ENCODE measurements around the gene NDUFA13.

NDUFA13 gene

GRCh38 chr19:19533841-19534240, 17.8 kb downstream of the NDUFA13 start:
- peak; percentile 70 for DNase-seq (ENCODE audit: low spot score)

- no peak for DNase-seq (ENCODE audit: low spot score)
Measured at GRCh38 chr19:19534556-19535265, 18.7 kb downstream of the NDUFA13 start.

GRCh38 chr19:19535311-19536191, 19.5 kb downstream of the NDUFA13 start:
- no peak for DNase-seq (ENCODE audit: low spot score)

- DNase-seq (ENCODE audit: low spot score): no peak
Measured at GRCh38 chr19:19537075-19538048, 21.3 kb downstream of the NDUFA13 start.

- DNase-seq (ENCODE audit: low spot score): no peak
Measured at GRCh38 chr19:19538061-19538784, 22.2 kb downstream of the NDUFA13 start, which contains the start of gene CILP2. TSS of gene CILP2 (plus strand) at chr19:19538265. CDS start at chr19:19538350, 85 bp downstream.

DNA sequence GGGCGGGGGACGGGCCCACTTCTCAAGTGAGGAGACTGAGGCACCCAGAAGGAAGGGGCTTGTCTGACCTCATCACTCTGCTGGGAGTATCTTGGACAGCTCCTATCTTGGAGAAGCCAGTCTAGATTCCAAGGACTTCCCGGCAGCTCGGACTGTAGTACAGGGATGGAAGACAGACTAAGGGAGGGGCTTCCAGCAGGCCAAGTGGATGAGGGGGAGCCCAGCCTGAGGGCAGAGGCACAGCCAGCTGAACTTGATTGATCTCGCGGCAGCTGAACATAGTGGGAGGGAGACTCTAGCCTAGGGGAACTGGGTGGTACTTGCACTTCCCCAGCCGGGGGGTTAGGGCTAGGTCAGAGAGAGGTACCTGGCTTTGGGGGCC, 22.8 kb downstream of the NDUFA13 start:
- no peak for DNase-seq (ENCODE audit: low spot score)

DNA sequence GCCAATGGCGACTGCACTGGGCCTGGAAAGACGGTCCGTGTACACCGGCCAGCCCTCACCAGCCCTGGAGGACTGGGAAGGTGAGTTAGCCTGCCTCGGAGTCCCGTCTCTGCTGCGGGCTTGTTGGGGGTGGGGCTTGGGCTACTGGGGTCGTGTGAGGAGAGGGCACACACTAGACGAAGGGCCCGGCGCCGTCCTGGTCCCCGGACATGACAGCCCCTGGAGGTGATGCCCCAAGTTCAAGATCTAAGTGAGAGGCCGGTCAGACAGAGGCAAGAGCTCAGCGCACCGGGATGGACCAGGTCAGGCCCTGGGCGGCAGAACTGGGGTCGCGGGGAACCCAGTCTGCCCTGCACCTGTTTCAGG, 23.7 kb downstream of the NDUFA13 start:
- DNase-seq (ENCODE audit: low spot score): no peak

GRCh38 chr19:19540064-19540714, 24.2 kb downstream of the NDUFA13 start:
- DNase-seq (ENCODE audit: low spot score): no peak

DNA sequence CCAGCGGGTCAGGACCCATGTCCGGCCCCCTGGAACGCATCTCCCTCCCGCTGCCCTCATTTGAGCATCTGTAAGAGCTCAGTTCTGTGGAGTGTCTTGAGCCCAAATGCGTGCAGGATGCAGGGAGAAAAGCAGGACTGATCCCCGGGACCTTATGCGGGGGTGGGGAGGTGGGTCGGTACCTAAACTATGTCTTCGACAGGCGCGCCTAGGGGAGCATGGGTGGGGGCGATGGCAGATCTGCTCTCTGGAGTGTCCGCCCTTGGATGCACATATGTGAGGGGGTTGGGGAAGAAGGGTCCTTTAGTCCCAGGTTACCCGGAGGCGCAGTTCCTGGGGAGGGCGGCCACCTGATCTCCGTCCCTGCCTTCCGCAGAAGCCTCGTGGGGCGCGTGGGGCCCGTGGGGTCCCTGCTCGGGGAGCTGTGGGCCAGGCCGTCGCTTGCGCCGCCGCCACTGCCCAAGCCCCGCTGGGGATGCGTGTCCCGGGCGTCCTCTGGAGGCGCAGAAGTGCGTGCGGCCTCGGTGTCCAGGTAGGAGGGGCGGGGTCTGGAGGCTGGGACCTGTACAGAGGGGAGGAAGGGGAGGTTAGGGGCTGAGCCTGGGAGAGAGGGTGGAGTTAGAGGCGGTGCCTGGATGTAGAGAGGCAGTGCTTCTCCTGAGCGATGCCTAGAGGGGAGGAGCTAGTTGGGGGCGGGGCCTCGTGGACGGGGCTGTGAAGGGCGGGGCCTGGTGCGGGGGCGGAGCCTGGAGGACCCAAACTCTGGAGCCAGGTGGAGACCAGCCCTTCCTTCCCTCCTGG, 24.9 kb downstream of the NDUFA13 start:
- no peak for DNase-seq (ENCODE audit: low spot score)

DNA sequence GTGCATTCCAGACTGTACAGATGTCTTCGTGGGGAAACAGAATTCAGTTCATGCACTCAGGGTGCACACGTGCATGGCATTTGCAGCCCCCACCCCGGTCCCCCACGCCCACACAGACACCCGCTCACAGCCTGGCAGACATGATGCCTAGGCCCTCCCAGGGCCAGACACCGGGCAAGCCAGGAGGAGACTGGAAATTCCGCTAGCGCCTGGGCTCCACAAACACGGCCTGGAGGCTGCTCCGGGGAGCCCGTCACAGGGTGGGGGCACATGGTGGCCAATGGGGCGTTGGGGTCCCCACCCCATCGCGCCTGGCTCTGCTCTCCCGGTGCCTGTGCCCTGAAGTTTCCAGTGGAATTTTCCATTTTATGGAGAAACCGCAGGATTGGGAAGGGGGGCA, 25.6 kb downstream of the NDUFA13 start:
- DNase-seq (ENCODE audit: low spot score): no peak

DNA sequence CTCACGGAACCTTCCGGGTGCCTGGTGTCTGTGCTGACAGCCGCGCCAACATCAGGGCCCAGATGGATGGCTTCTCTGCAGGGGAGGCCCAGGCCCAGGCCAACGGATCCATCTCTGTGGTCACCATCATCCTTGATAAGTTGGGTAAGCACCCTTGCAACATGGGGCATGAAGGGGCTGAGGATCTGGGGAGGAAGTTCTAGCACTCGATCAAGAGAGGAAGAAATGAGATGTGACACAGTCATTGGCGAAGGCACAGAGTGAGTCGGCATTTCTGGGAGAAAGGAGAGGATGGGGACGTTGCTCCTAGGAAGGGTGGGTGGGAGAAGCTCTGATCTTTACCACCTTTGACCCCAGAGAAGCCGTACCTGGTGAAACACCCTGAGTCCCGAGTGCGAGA, 26.5 kb downstream of the NDUFA13 start:
- no peak for DNase-seq (ENCODE audit: low spot score)

GRCh38 chr19:19543101-19543500, 27.1 kb downstream of the NDUFA13 start:
- DNase-seq (ENCODE audit: low spot score): no peak

DNA sequence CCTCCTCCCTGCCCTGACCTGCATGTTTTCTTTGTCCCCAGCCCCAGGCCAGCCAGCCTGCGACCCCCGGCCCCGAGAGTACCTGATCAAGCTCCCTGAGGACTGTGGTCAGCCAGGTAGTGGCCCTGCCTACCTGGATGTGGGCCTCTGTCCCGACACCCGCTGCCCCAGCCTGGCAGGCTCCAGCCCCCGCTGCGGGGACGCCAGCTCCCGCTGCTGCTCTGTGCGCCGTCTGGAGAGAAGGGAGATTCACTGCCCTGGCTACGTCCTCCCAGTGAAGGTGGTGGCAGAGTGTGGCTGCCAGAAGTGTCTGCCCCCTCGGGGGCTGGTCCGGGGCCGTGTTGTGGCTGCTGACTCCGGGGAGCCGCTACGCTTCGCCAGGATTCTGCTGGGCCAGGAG, 27.6 kb downstream of the NDUFA13 start:
- DNase-seq (ENCODE audit: low spot score): no peak

DNA sequence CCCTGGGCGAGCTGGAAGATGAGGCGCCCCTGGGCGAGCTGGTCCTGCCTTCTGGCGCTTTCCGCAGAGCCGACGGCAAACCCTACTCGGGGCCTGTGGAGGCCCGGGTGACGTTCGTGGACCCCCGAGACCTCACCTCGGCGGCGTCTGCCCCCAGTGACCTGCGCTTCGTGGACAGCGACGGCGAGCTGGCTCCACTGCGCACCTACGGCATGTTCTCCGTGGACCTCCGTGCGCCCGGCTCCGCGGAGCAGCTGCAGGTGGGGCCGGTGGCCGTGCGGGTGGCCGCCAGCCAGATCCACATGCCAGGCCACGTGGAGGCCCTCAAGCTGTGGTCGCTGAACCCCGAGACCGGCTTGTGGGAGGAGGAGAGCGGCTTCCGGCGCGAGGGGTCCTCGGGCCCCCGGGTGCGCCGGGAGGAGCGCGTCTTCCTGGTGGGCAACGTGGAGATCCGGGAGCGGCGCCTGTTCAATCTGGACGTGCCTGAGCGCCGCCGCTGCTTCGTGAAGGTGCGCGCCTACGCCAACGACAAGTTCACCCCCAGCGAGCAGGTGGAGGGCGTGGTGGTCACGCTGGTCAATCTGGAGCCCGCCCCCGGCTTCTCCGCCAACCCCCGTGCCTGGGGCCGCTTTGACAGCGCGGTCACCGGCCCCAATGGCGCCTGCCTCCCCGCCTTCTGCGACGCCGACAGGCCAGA, 28.4 kb downstream of the NDUFA13 start:
- DNase-seq (ENCODE audit: low spot score): no peak

- no peak for DNase-seq (ENCODE audit: low spot score)
Measured at GRCh38 chr19:19544954-19545591, 29.0 kb downstream of the NDUFA13 start.

GRCh38 chr19:19545707-19546106, 29.7 kb downstream of the NDUFA13 start:
- DNase-seq (ENCODE audit: low spot score): no peak

GRCh38 chr19:19546751-19547162, 30.7 kb downstream of the NDUFA13 start:
- DNase-seq (ENCODE audit: low spot score): no peak

- DNase-seq (ENCODE audit: low spot score): no peak
Measured at GRCh38 chr19:19547674-19548336, 31.8 kb downstream of the NDUFA13 start.

All from D341Med (cell line).